Heart right ventricle (tissue), 16 donors: ENCODE measurements around the gene PLA2R1. TPM values are rescaled to one million over a fixed set of nuclear protein-coding genes. Genes with fewer than 3 reads are reported as not detected.
A peak's percentile ranks its signal among the peaks of the same experiment; 100 is the strongest.

ENCODE experiments used
- ATAC-seq, 8 donors: fragments of 200-7000 bp; cut with Tn5 transposase; one replicate each; pipeline ENCODE4 v1.9.1; 2020; ENCODE audit warnings: mild to moderate bottlenecking in 8 of 8, moderate library complexity in 8 of 8, moderate number of reproducible peaks in 1 of 8
- DNase-seq, 2 donors: peaks; one replicate each; pipeline ENCODE4 v3.0.0-alpha.2; 2020
- H3K27ac ChIP-seq, 10 donors: fragments of 200-600 bp; sonication (generic) in 2 of 10; one replicate each; pipeline versions ENCODE4 v1.5.0 to v1.8.0; 2020 to 2022; ENCODE audit warnings: mild to moderate bottlenecking in 3 of 10
- H3K27me3 ChIP-seq, 7 donors: fragments of 200-600 bp; one replicate each; pipeline ENCODE4 v1.8.0; 2021 to 2022; ENCODE audit warnings: mild to moderate bottlenecking in 2 of 7
- H3K36me3 ChIP-seq, 9 donors: fragments of 200-600 bp; sonication (generic) in 1 of 9; one replicate each; pipeline versions ENCODE4 v1.5.0 to v1.8.0; 2020 to 2022; ENCODE audit warnings: mild to moderate bottlenecking in 2 of 9
- H3K4me1 ChIP-seq, 9 donors: fragments of 200-600 bp; sonication (generic) in 1 of 9; one replicate each; pipeline versions ENCODE4 v1.5.0 to v1.8.0; 2020 to 2022; ENCODE audit warnings: mild to moderate bottlenecking in 4 of 9
- H3K4me3 ChIP-seq, 10 donors: fragments of 200-600 bp; sonication (generic) in 2 of 10; one replicate each; pipeline versions ENCODE4 v1.5.0 to v1.8.0; 2020 to 2022; ENCODE audit warnings: mild to moderate bottlenecking in 7 of 10, moderate library complexity in 2 of 10
- H3K9me3 ChIP-seq, 11 donors: fragments of 200-600 bp in 10 of 11; sonication (generic) in 2 of 11; one replicate each; pipeline versions ENCODE4 v1.5.0 to v1.8.0; 2013 to 2022; ENCODE audit warnings: mild to moderate bottlenecking in 2 of 11, control low read depth in 1 of 11, moderate library complexity in 1 of 11
- CTCF ChIP-seq, 9 donors: fragments of 200-600 bp; sonication (generic) in 2 of 9; IDR thresholded peaks; one replicate each; pipeline versions ENCODE4 v1.5.0 to v1.8.0; 2021 to 2022; ENCODE audit warnings: antibody characterized with exemption in 9 of 9, mild to moderate bottlenecking in 5 of 9, moderate library complexity in 1 of 9
- WGBS, 2 donors: extraction: QIAGEN DNeasy Blood & Tissue Kit; methylation state at CpG; one replicate each; pipeline ENCODE4 v1.1.7; 2013; ENCODE audit warnings: inconsistent platforms in 1 of 2; 5-methylcytosine and 5-hydroxymethylcytosine counted together
- intact Hi-C, 10 donors: fragments of 100-400 bp; cut with DNase I; formaldehyde crosslinking; loops; one replicate each; pipeline versions ENCODE4 v1.11.1 to v1.14.2; 2022
- polyA plus RNA-seq, 2 donors: library from polyadenylated mRNA; stranded (reverse); fragments of 200-250 nt; gene quantifications; one replicate each; pipeline ENCODE4 v1.2.3, GENCODE V29; 2013
- total RNA-seq, 10 donors: library from RNA; stranded (reverse); fragmentation: NEBNext Ultra II Directional in 3 of 10; extraction: Animal tissue kit (Norgen Biotek cat#: 25700) in 3 of 10; gene quantifications; one replicate each; pipeline versions ENCODE4 v1.2.1 to v1.2.4, GENCODE V29; 2021 to 2023
- donor health status: Arrhythmogenic right ventricular cardiomyopathy.
- donor health status: ischemic (EF 13 %, LVEDD 7.1; RV severe dilation, severe dysfunction).
- donor health status: healthy with polysubstance abuse.
- donor health status: DM: no; HTN: yes; CAD: no.
- donor health status: DM: no; HTN: no; CAD: no.
- donor health status: ischemic (EF 25% LVEDD 6.9; RV normal size, moderate dysfunction).
- donor health status: ischemic (EF 25% LVEDD 5.7; RV mildly dilated, moderate dysfunction).
- donor health status: healthy.
- donor health status: DM: yes; HTN: yes; CAD: no.
- donor health status: Ischemic cardiomyopathy.
- donor health status: ischemic (EF 35%, LVEDD 5.7; RV mildly dilated, moderate dysfunction).
- donor health status: nonischemic (EF 11% LVEDD 7.7; RV severe dilation, severe dysfunction).
- donor health status: DM: yes; HTN: yes; CAD: no.
- donor health status: PGD.
- donor health status: ischemic (EF 29% LVEDD 5.4; RV normal size, mild dysfunction).
- donor health status: nonischemic (EF 23%, LVEDD 6.1; RV moderate dilation, normal function).

Gene PLA2R1
- total and polyA plus RNA-seq, 12 donors: 0.38 to 3.7 (median 2.8) TPM

GRCh38 chr2:160064916-160065315 lies 2.5 kb upstream of the PLA2R1 start:
- Histone ChIP-seq H3K27me3 (peaks cover 0 to 34% (median 0%) of the 10 kb centered on the region in 7 donors), H3K4me3 (no peak overlapping the region), H3K36me3 (no peaks in the 10 kb centered on the region), H3K4me1 (peaks cover 0 to 34% (median 14%) of the 10 kb centered on the region in 9 donors), H3K27ac (no peak overlapping the region), H3K9me3 (peaks cover 0 to 17% (median 0%) of the 10 kb centered on the region in 11 donors)
- DNase-seq (no peak), ATAC-seq (peak in 1 of 8 donors; percentile 17)
- WGBS, 2 donors: 90 to 100% methylated on average over 1 of the region's 1 CpG
- intact Hi-C loops: no loop called here
- no peak for TF ChIP-seq CTCF (IDR thresholded peaks at IDR 0.05)

GRCh38 chr2:160063879-160064612 lies 1.6 kb upstream of the PLA2R1 start:
- peaks cover 0 to 34% (median 14%) of the 10 kb centered on the region in 9 donors for H3K4me1 ChIP-seq
- ATAC-seq: peak in 6 of 8 donors; percentile 27 to 74 (median 45)
- intact Hi-C loops: no loop called here
- no peak for DNase-seq
- H3K27ac ChIP-seq: peak overlapping the region in 3 of 10 donors; percentile 13 to 41 (median 35)
- no peaks in the 10 kb centered on the region for H3K36me3 ChIP-seq
- peaks cover 0 to 34% (median 0%) of the 10 kb centered on the region in 7 donors for H3K27me3 ChIP-seq
- H3K4me3 ChIP-seq: no peak overlapping the region
- H3K9me3 ChIP-seq: peaks cover 0 to 11% (median 0%) of the 10 kb centered on the region in 11 donors
- WGBS, 2 donors: 54 to 60% methylated on average over 4 of the region's 4 CpGs
- no peak for TF ChIP-seq CTCF (IDR thresholded peaks at IDR 0.05)

- Histone ChIP-seq H3K4me1 (peaks cover 0 to 34% (median 14%) of the 10 kb centered on the region in 9 donors), H3K9me3 (peaks cover 0 to 3% (median 0%) of the 10 kb centered on the region in 11 donors), H3K36me3 (no peaks in the 10 kb centered on the region), H3K27ac (peak overlapping the region in 3 of 10 donors; percentile 4 to 53 (median 23)), H3K4me3 (peak overlapping the region in 6 of 10 donors; percentile 69 to 89 (median 77)), H3K27me3 (peaks cover 0 to 34% (median 0%) of the 10 kb centered on the region in 7 donors)
- intact Hi-C loops: no loop called here
- peak in 2 of 8 donors; percentile 3 to 26 for ATAC-seq
- no peak for DNase-seq
- TF ChIP-seq CTCF (IDR thresholded peaks at IDR 0.05): no peak
- 57 to 60% methylated on average over 5 of the region's 5 CpGs for WGBS, 2 donors
Measured at GRCh38 chr2:160063271-160063670, 856 bp upstream of the PLA2R1 start.

- DNase-seq: peak in 1 of 2 donors; percentile 24
- H3K36me3 ChIP-seq: no peaks in the 10 kb centered on the region
- H3K4me1 ChIP-seq: peaks cover 0 to 34% (median 14%) of the 10 kb centered on the region in 9 donors
- no peak for TF ChIP-seq CTCF (IDR thresholded peaks at IDR 0.05)
- peak overlapping the region in 6 of 10 donors; percentile 14 to 60 (median 24) for H3K27ac ChIP-seq
- peak in 7 of 8 donors; percentile 2 to 54 (median 6) for ATAC-seq
- H3K27me3 ChIP-seq: peaks cover 0 to 34% (median 0%) of the 10 kb centered on the region in 7 donors
- WGBS, 2 donors: 3% methylated on average over 26 to 27 of the region's 27 CpGs
- intact Hi-C loops: no loop called here
- H3K4me3 ChIP-seq: peak overlapping the region; percentile 65 to 89 (median 72)
- H3K9me3 ChIP-seq: no peaks in the 10 kb centered on the region
Measured at GRCh38 chr2:160061944-160062291, 497 bp downstream of the PLA2R1 start.
